ENCODE data around the gene CDON. TPM values are rescaled to one million over a fixed set of nuclear protein-coding genes. Genes with fewer than 3 reads are reported as not detected.

Gene CDON
- total RNA-seq, 3 donors from 2014 or later (not counting 1 experiment from before 2014, with no cell fraction given), result 0.25 to 0.38 TPM; not detected in 1

- Histone ChIP-seq H3K36me3 (ENCODE audit: control insufficient read depth, insufficient read depth, low read length) (no peaks in the 10 kb centered on the region), H3K27me3 (ENCODE audit: control insufficient read depth, insufficient read depth, low read length) (no peaks in the 10 kb centered on the region), H3K27ac (ENCODE audit: low read length) (no peak overlapping the region), H3K9me3 (ENCODE audit: control insufficient read depth, insufficient read depth, low read length) (no peaks in the 10 kb centered on the region), H3K4me1 (ENCODE audit: control insufficient read depth, insufficient read depth, low read length) (no peaks in the 10 kb centered on the region), H3K4me3 (ENCODE audit: low read length) (no peak overlapping the region)
- Mint-ChIP-seq H3K36me3 (no peaks in the 10 kb centered on the region), H3K27me3 (ENCODE audit: low read depth in 2 of 2) (peaks cover 5 to 7% of the 10 kb centered on the region in 2 donors), H3K4me1 (no peaks in the 10 kb centered on the region), H3K4me3 (no peak overlapping the region), H3K27ac (no peak overlapping the region), H3K9me3 (no peaks in the 10 kb centered on the region)
- WGBS (ENCODE audit: insufficient coverage), result 90% methylated on average over 15 of the region's 15 CpGs
- TF ChIP-seq, protein P1, sequence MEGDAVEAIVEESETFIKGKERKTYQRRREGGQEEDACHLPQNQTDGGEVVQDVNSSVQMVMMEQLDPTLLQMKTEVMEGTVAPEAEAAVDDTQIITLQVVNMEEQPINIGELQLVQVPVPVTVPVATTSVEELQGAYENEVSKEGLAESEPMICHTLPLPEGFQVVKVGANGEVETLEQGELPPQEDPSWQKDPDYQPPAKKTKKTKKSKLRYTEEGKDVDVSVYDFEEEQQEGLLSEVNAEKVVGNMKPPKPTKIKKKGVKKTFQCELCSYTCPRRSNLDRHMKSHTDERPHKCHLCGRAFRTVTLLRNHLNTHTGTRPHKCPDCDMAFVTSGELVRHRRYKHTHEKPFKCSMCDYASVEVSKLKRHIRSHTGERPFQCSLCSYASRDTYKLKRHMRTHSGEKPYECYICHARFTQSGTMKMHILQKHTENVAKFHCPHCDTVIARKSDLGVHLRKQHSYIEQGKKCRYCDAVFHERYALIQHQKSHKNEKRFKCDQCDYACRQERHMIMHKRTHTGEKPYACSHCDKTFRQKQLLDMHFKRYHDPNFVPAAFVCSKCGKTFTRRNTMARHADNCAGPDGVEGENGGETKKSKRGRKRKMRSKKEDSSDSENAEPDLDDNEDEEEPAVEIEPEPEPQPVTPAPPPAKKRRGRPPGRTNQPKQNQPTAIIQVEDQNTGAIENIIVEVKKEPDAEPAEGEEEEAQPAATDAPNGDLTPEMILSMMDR (IDR thresholded peaks at IDR 0.05), result no peak
- DNase-seq (no peak), ATAC-seq (peak in 1 of 3 donors; percentile 22)
- intact Hi-C loops (cut with micrococcal nuclease), result no loop called here
Measured at GRCh38 chr11:125950696-125951651, 111.7 kb downstream of the CDON start.

- Mint-ChIP-seq H3K9me3 (no peaks in the 10 kb centered on the region), H3K4me3 (no peak overlapping the region), H3K4me1 (no peaks in the 10 kb centered on the region), H3K36me3 (no peaks in the 10 kb centered on the region), H3K27ac (no peak overlapping the region), H3K27me3 (ENCODE audit: low read depth in 2 of 2) (peaks cover 5 to 7% of the 10 kb centered on the region in 2 donors)
- H3K4me1 ChIP-seq (ENCODE audit: control insufficient read depth, insufficient read depth, low read length), result no peaks in the 10 kb centered on the region
- TF ChIP-seq, protein P1 (IDR thresholded peaks at IDR 0.05), result no peak
- intact Hi-C loops (cut with micrococcal nuclease), result no loop called here
- no peak overlapping the region for H3K4me3 ChIP-seq (ENCODE audit: low read length)
- ATAC-seq, result no peak
- no peak overlapping the region for H3K27ac ChIP-seq (ENCODE audit: low read length)
- H3K36me3 ChIP-seq (ENCODE audit: control insufficient read depth, insufficient read depth, low read length), result no peaks in the 10 kb centered on the region
- no peaks in the 10 kb centered on the region for H3K9me3 ChIP-seq (ENCODE audit: control insufficient read depth, insufficient read depth, low read length)
- no peak for DNase-seq
- WGBS (ENCODE audit: insufficient coverage), result 92% methylated on average over 11 of the region's 11 CpGs
- no peaks in the 10 kb centered on the region for H3K27me3 ChIP-seq (ENCODE audit: control insufficient read depth, insufficient read depth, low read length)
Measured at GRCh38 chr11:125950178-125950490, 112.5 kb downstream of the CDON start.

- no peak overlapping the region for H3K4me3 ChIP-seq (ENCODE audit: low read length)
- no peaks in the 10 kb centered on the region for H3K4me1 ChIP-seq (ENCODE audit: control insufficient read depth, insufficient read depth, low read length)
- 92% methylated on average over 22 of the region's 22 CpGs for WGBS (ENCODE audit: insufficient coverage)
- no peaks in the 10 kb centered on the region for H3K27me3 ChIP-seq (ENCODE audit: control insufficient read depth, insufficient read depth, low read length)
- H3K4me3 Mint-ChIP-seq, result no peak overlapping the region
- H3K36me3 Mint-ChIP-seq, result no peaks in the 10 kb centered on the region
- H3K27ac Mint-ChIP-seq, result no peak overlapping the region
- peaks cover 5 to 7% of the 10 kb centered on the region in 2 donors for H3K27me3 Mint-ChIP-seq (ENCODE audit: low read depth in 2 of 2)
- no peak overlapping the region for H3K27ac ChIP-seq (ENCODE audit: low read length)
- TF ChIP-seq, protein P1 (IDR thresholded peaks at IDR 0.05), result no peak
- H3K4me1 Mint-ChIP-seq, result no peaks in the 10 kb centered on the region
- ATAC-seq, result peak in 1 of 3 donors; percentile 17
- H3K9me3 ChIP-seq (ENCODE audit: control insufficient read depth, insufficient read depth, low read length), result no peaks in the 10 kb centered on the region
- intact Hi-C loops (cut with micrococcal nuclease), result no loop called here
- DNase-seq, result no peak
- no peaks in the 10 kb centered on the region for H3K9me3 Mint-ChIP-seq
- no peaks in the 10 kb centered on the region for H3K36me3 ChIP-seq (ENCODE audit: control insufficient read depth, insufficient read depth, low read length)
Measured at GRCh38 chr11:125949271-125950177, 113.1 kb downstream of the CDON start.

Data from natural killer cell (primary cell).